GM19463 (cell line): ENCODE measurements around the gene BSN.

Experiments used
- ATAC-seq: cut with Tn5 transposase; IDR thresholded peaks from one replicate; pipeline ENCODE4 v1.9.1; 2021; ENCODE audit warnings: mild to moderate bottlenecking, moderate library complexity; ENCODE audit not compliant: unreplicated experiment

BSN gene, protein sequence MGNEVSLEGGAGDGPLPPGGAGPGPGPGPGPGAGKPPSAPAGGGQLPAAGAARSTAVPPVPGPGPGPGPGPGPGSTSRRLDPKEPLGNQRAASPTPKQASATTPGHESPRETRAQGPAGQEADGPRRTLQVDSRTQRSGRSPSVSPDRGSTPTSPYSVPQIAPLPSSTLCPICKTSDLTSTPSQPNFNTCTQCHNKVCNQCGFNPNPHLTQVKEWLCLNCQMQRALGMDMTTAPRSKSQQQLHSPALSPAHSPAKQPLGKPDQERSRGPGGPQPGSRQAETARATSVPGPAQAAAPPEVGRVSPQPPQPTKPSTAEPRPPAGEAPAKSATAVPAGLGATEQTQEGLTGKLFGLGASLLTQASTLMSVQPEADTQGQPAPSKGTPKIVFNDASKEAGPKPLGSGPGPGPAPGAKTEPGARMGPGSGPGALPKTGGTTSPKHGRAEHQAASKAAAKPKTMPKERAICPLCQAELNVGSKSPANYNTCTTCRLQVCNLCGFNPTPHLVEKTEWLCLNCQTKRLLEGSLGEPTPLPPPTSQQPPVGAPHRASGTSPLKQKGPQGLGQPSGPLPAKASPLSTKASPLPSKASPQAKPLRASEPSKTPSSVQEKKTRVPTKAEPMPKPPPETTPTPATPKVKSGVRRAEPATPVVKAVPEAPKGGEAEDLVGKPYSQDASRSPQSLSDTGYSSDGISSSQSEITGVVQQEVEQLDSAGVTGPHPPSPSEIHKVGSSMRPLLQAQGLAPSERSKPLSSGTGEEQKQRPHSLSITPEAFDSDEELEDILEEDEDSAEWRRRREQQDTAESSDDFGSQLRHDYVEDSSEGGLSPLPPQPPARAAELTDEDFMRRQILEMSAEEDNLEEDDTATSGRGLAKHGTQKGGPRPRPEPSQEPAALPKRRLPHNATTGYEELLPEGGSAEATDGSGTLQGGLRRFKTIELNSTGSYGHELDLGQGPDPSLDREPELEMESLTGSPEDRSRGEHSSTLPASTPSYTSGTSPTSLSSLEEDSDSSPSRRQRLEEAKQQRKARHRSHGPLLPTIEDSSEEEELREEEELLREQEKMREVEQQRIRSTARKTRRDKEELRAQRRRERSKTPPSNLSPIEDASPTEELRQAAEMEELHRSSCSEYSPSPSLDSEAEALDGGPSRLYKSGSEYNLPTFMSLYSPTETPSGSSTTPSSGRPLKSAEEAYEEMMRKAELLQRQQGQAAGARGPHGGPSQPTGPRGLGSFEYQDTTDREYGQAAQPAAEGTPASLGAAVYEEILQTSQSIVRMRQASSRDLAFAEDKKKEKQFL (N-terminal part only)

DNA sequence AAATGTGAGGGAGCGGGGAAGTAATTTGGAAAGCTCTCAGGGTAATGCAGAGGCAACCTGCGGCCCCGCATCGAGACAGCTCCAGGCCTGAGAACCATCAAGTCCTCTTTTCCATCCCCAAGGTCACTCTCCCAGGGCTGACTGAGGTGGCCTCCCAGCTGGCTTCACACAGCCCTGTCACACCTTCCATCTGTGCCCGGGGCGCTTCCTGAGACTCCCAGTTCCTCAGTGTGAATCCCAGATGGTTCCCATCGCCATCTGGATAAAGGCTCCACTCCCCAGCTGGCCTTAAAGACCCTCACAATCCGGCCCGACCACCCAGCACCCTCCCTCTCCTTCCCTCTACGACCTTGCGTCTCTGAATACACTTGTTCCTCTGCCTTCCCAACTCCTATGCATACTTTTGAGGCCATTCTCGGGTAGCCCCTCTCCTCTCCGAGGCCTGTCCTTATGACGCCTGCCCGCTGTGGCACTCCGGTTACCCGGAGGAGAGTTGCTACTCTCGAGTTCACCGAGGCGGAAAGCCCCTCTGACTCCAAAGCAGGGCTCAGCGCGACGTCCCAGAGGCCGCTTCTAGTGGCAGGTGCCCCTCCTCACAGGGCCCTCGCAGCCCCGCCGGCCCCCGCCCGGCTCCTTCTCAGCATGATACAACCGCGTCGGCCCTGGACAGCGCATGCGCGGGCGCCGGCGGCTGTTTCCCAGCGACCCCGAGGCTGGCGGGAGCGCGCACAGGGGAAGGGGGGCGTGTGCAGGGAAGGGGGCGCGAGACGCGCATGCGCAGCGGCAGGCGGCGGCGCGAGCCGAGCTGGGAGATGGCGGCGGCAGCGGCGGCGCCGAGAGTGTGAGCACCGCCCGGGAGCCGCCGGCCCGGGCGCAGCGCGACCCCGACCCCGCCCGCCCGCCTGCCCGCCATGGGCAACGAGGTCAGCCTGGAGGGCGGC is at the start of gene BSN:
Gene BSN, plus strand, starts transcription at position 786 of the 941 bp plus-strand sequence. Its CDS starts 126 bp downstream, at position 912.
- peak; percentile 82 for ATAC-seq

DNA sequence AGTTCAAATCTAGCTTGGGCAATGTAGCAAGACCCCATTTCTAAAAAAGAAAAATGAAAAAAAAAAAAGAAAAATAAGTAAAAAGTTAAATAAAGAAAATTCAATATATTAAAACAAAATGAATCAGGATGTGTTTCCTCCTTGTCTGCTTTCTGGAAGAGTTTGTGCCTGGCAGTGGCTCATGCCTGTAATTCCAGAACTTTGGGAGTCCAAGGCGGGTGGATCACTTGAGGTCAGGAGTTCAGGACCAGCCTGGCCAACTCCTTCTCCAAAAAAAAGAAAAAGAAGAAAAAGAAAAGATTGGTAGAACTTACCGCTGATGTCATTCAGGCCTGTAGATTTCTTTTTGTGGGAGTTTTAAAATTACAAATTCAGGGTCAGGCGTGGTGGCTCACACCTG is 47.4 kb upstream of the BSN start:
- no peak for ATAC-seq

DNA sequence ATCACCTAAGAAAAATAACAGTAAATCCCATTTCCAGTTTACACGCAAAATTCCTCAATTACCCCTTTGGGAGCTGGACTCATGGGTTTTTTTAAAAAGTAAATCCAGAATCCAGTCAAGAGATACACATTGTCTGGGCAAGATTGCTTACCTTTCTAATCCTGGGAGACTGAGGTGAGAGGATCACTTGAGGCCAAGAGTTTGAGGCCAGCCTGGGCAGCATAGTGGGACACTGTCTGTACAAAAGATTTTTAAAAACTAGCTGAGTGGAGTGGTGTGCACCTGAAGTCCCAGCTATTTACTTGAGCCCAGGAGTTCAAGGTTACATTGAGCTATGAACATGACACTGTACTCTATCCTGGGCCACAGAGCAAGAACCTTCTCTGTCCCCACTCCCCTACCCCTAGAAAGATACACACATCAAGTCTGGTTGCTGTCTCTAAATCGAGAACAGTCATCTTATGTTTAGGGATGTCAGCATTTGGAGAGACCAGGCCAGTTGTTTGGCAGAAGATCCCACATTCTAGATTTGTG is 45.2 kb upstream of the BSN start:
- ATAC-seq: no peak

DNA sequence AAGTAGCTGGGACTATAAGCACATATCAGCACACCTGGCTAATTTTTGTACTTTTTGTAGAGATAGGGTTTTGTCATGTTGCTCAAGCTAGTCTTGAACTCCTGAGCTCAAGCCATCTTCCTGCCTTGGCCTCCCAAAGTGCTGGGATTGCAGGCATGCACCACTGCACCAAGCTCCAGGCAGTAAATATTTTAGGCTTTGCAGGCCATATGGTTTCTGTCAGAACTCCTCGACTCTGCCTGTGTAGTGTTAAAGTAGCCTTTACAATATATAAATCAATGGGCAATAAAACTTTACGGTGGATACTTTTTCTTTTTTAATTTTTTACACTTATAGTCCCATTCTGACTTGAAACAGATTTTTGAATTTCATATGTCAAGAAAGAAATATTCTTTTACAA is 42.6 kb upstream of the BSN start:
- no peak for ATAC-seq

DNA sequence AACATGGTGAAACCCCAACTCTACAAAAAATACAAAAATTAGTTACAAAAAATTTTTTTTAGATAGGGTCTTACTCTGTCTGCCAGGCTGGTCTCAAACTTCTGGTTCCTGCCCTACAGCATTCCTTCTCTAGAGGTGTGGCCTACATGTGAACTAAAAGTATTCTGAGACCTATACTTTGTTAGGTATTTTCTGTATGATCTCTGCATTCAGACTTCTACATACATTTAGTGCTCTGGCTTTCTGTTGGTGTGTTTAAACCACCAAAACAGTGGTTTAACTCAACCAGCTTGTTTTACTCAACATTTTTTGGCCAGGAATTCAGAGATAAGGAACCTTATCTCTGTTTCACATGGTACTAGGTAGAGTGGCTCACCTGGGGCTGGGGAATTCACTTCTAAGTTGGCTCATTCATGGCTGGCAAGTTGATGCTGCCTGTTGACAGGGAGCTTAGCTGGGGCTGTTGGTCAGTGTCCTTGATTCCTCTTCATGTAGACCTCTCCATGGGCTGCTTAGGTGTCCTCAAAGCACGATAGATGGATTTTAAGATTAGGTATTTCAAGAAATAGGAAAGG is 41.4 kb upstream of the BSN start:
- ATAC-seq: no peak

DNA sequence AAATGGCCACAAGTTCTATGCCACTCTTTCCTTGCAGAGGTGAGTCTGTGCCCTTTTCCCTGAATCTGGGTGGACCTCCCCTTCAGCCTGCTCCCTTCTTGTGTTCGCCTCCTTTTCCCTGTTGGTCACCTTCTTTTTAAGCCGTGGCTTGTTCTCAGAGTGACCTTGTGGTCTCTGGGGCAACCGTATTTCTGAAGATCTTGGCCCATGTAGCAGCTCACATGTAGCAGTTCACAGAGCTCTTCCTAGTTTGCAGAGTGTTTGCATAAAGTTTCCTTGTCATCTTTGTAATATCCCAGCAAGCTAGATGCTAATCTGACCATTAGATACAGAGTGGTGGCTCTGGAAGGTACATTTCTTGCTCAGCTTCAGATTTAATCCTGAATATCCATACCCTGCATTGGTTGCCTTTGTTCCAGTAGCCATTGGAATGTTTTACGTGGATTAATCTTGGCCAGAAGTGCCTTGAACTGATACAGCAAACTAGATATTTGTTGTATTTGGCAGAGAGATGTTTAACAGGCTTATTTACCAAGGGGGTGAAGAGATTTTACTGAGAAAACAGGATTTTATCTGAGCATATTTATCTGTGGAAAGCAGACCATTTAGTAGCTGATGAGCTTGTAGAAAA is 40.7 kb upstream of the BSN start:
- ATAC-seq: no peak

DNA sequence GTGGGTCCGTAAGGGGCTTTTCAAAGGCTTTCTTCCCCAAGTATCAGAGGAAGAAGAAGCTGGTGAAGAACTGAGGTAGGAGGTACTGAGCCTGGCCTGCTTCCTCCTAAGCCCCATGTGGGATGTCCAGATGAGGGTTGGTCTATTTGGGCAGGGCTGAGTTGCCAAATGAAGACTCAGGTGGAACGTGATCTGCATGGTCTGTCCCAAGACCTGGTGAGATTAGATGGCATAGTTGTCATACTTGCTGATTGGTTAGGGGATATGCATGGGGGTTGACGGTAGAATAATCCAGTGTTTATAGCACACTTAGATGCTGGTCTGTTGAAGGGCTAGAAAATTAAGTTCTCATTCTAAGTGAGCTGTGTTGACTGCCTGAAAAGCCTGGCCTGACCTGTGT is 36.3 kb upstream of the BSN start:
- no peak for ATAC-seq

DNA sequence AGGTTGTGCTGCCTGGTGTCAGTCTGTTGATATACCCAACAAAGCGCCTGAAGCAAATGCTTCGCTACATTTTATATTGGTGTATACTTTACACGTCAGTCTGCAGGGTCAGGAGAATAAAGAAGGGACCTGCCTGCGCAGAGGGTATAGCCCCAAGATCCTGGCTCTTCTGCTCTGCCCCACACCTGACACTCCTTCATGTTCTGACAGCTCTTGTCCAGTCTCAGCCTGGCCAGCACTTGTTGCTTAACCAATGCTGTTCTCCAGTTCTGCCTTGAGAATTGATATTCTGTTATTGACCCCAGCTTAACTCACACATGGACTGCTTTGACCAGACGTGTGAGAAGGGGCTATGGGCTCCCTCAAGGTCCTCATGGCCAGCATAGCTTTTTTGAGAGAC is 35.8 kb upstream of the BSN start:
- ATAC-seq: no peak

DNA sequence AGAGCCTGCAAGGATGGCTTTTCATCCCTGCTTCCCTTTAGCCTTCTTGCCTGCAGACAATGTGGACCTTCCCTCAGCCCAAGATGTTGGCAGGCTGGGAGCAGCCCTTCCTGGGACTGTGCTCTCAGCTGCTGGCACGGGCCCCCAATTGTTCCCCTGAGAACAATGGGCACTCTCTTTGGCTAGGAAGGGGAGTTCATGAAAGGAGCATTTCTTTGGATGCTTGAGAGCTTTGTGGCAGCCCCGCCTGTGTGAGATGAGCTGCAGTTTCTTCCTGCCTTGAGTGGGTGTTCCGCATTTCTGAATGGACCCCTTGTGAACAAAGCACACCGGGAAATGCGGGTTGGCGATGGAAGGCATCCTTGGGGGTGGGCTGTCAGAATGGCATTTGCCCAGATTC is 35.0 kb upstream of the BSN start:
- ATAC-seq: no peak

DNA sequence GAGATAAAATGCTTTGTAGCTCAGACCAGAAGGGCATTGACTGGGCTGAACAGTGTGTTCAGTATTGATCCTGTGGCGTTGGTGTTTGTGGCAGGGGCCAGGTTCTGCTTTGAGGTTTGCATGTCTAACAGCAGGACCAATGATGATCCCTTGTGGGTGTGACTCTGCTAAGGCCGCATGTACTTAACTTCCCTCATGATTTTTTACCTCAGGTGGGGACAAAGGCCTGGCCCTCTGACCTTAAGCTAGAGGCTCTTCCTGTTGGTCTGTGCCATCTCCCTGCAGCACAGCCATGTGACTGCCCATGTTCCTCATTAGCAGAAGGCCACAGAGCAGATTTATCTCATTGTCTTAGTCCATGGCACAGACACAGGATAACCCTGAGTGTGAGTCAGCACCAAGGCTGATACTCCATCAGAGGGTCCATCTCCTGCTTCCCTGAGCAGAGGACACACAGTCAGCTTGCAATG is 34.3 kb upstream of the BSN start:
- no peak for ATAC-seq

DNA sequence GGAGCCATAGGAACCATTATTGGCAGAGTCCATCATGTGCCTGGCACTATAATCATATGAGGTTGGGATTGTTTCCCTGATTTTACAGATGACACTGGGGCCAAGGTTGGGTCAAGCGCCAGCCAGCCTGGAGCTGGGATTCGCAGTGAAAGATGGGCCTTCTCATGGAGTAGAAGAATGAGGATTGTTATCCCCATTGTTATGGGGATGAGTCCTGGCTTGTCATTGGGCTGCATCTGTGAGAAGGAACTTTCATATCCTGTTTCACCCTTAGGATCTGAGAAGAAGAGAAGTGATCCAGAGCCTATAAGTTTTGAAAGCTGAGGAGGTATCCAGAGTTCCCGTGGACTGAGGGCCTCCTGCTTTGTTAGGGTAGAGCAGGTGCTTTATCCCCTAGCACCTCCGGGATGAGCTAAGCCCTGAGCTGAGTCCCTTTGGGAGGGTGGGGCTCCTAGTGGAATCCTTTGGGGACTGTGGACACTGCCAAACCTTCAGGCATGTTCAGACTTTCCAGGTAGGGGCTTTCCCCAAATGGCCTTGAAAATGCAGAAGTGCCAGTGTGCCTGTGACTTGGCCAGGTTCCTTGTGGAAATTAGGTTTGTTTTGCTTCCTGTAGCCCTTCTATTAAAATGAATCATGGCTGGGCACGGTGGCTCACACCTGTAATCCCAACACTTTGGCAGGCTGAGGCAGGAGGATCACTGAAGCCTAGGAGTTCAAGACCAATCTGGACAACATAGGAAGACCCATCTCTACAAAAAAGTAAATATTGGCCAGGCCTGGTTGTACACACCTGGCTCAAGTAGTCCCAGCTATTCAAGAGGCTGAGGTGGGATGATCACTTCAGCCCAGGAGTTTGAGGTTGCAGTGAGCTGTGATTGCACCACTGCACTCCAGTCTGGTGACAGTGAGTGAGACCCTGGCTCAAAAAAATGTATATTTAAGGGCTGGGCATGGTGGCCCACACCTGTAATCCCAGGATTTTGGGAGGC is 30.2 kb upstream of the BSN start:
- no peak for ATAC-seq

DNA sequence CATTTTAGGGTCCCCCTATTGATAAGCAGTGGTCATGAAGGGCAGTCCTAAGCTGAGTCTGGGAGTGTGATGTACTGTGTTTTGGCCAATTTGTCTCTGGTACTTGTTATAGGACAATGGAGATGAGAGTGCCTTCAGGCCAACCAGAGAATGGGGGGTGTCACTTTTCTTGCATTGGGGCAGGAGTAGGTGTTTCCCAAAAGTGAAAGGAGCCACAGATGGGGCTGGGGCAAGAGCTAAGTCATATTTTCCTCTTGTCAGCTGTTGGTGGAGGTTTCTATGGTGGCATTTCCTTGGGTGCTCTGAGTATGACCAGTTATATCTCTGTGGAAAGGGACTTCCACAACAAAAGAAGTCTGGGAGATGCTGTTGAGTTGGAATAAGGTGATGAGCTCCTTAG is 24.7 kb upstream of the BSN start:
- ATAC-seq: no peak

DNA sequence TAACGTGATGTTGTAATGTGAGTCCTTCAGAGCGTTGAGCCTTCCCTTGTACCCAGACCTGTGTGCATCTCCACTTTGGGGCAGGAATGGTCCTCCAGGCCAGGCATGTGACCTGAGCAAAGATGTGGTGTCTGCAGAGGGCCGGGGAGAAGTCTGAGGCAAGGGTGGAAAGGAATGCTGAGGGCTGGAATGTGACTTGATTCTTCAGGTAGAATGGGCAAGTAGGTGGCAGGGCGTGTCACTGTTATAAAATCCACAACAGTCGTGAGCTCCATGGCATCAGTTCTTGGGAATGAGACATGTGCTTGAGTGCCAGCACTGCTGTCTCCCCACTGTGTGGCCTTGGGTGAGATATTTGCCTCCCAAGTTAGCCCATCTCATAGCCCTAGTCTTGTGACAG is 24.0 kb upstream of the BSN start:
- no peak for ATAC-seq

DNA sequence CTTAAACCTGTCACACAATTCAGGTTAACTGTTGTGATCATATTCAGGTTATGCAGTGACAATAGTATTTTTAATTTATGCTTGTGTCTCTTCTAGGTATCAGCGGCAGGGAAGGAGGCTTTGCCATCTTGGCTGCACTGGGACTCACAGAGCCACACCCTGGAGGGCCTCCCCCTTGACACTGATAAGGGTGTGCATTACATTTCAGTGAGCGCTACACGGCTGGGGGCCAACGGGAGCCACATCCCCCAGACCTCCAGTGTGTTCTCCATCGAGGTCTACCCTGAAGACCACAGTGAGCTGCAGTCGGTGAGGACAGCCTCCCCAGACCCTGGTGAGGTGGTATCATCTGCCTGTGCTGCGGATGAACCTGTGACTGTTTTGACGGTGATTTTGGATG is 23.6 kb upstream of the BSN start:
- ATAC-seq: no peak

DNA sequence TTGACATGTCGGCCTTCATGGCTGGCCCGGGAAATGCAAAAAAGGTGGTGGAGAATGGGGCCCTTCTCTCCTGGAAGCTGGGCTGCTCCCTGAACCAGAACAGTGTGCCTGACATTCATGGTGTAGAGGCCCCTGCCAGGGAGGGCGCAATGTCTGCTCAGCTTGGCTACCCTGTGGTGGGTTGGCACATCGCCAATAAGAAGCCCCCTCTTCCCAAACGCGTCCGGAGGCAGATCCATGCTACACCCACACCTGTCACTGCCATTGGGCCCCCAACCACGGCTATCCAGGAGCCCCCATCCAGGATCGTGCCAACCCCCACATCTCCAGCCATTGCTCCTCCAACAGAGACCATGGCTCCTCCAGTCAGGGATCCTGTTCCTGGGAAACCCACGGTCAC is 23.1 kb upstream of the BSN start:
- no peak for ATAC-seq

DNA sequence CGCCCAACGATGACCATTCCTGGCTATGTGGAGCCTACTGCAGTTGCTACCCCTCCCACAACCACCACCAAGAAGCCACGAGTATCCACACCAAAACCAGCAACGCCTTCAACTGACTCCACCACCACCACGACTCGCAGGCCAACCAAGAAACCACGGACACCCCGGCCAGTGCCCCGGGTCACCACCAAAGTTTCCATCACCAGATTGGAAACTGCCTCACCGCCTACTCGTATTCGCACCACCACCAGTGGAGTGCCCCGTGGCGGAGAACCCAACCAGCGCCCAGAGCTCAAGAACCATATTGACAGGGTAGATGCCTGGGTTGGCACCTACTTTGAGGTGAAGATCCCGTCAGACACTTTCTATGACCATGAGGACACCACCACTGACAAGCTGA is 22.6 kb upstream of the BSN start:
- no peak for ATAC-seq

DNA sequence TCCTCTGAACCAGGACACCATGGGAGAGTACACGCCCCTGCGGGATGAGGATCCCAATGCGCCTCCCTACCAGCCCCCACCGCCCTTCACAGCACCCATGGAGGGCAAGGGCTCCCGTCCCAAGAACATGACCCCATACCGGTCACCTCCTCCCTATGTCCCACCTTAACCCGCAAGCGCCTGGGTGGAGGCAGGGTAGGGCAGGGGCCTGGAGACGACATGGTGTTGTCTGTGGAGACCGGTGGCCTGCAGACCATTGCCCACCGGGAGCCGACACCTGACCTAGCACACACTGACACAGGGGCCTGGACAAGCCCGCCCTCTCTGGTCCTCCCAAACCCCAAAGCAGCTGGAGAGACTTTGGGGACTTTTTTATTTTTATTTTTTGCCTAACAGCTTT is 21.2 kb upstream of the BSN start:
- ATAC-seq: no peak
